Stimulated activated CD4-positive, alpha-beta T cell treated with anti-CD3 and anti-CD28 coated beads, TNF-alpha, amount 100 ng/mL, for 4 hours (primary cell): ENCODE data around the gene C1orf159.

Source experiments
- DNase-seq, 3 experiments: peaks; one replicate each; pipeline ENCODE4 v3.0.0-alpha.2; 2020; ENCODE audit warnings: low read depth in 3 of 3

C1orf159 gene

DNA sequence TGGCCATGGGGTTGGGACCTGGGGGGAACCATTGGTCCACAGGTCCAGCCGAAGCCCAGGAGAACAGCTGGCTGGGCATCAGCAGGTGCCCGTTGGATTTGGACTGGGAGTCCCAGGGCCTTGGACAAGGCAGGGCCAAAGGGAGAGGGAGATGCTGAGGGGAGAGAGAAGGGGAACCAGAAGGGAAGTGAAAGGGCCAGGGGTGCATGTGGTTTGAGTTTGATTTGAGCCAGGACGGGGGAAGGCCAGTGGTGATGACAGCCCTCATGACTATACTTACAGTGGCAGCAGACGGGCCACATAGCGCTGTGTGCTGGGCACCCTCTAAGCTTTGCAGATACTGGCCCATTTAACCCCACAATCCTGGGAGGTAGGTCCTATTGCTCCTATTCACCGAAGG is 77.2 kb downstream of the C1orf159 start:
- no peak for DNase-seq

DNA sequence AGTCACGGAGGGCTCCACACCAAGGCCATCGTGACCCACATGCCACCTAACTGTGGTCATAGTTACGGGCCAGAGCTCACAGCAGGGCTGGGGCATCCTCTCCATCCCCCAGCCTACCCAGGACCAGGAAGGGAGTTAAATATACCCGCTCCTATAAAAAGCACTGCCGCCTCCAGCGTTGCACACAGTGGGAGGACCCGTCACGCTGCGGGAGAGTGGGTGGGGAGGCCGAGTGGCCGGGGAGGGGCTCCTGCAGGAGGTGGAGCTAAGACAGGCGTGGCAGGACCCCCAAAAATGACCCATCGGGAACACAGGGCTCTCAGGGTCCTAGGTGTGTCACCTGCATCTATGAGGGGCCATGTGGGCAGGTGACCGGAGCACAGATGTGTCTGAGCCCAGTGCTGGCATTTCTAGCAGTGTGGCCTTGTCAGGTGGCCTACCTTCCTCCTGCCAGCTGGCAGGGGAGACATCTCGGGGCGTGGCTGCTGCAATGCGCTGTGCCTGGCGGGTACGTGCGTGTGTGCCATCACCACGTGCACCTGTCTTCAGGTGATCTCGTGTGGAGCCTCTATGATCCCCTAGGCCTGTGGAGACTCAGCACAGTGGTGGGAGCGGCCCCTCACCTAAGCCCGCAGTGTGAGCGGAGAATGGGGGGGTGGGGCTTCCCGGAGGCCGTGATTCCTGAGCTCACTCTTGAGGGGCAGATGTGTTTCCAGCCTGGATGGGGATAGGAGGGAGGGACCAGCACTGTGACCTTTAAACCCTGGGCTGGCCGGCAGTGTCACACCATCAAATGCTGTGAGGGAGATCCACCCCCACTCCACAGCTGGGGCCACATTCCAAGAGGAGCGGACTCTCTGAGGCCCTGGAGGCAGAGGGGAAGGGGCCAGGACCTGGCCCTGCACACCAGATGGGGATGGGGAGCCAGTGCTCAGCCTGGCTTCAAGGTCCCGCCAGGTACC is 78.2 kb downstream of the C1orf159 start:
- DNase-seq: no peak

DNA sequence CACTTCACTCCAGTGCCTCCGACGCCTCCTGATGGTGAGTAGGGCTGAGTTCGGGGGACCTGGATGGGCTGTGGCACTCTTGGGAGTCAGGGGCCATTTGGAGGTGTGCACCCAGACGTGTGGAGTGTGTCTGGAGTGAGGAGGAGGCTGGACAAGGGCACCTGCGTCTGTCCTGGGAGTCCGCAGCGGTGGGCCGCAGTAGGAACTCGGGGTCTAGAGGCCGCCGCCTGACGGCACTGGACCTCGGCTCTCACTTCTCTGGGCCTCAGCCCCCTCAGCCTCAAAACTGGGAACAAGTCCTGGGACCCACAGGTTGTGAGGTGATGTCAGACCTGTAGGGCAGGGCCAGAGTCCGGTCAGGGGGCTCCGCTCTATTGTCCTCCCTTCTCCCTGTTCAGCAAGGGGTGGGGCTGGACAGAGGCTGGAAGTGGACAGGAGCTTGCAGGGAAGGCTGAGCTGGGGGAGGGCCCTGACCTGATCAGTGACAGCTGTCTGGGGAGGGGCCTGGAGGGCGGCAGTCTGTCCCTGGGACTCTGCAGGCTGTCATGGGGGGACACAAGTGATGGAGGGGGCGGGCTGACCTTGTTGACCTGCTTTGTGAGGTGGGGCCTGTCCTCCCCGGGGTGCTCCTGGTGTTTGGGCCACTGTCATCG is 80.5 kb downstream of the C1orf159 start:
- DNase-seq: no peak

DNA sequence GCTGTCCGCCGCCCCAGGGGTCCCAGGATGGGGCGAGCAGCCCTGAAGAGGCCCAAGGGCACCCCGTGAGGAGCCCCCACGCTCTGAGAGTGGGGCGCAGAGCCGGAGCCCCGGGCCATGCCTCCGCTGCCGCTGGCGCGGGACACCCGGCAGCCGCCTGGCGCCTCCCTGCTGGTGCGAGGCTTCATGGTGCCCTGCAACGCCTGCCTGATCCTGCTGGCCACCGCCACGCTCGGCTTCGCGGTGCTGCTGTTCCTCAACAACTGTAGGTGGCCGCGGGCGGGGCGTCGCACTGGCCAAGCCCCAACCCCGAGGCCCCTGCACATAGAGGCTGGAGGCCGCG is 81.5 kb downstream of the C1orf159 start:
- no peak for DNase-seq

DNA sequence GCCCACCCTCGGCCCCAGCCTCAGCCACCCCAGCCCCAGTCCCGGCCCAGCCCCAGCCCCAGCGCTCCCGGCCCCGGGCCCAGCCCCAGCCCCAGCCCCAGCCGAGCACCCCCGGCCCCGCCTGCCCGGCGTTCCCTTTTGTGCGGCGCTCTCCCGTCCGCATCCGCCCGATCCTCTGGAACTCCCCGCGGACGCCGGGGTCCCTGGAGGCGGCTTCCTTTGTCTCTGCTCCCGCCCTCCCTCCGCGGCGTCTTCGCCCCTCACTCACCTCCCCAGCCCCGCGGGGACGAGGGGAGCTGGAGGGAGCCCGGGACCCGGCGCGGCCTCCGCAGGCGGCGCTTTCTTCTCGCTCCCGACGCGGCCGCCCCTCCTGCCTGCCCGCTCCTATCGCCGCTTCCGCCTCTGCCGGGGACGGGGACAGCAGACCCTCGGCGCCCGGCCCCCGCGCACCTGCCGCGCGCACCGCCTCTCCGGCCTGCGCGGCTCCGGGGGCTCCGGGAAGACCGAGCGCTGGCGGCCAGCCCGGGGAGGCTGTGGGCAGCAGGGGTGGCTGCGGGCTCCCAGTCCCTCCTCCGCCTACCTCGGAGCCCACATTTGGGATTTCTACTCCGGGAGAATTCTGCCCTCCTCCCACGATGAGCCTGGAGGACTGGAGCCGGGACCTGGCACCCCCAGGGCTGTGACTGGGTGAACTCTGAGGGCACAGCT is 82.0 kb downstream of the C1orf159 start:
- no peak for DNase-seq

DNA sequence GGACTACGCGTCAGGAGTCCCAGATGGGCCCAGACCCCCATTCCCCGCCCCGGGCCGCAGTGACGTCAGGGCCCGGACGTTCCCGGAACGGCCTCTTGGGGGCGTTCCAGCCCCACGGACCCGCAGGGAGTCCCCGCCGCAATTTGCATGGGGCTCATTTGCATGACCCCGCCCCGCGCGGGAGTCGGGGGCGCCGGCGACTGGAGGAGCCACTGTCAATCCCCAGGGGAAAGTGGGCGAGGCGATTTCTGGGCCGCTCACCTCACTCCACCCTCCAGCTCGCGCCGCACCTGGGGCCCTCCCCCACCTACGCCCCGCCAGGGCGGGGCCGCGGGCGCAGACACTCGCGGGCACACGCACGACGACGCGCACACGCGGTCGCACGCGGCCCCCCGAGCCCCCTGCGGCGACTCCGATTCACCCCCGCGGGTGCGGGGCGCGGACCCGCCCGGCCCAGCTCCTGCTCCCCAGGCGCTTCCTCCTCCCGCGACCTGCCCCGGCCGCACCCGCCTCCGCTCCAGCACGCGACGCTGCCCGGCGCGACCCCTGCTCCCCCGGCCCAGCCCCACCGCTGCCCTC is 82.8 kb downstream of the C1orf159 start:
- peak; percentile 83 to 88 (median 88) for DNase-seq

DNA sequence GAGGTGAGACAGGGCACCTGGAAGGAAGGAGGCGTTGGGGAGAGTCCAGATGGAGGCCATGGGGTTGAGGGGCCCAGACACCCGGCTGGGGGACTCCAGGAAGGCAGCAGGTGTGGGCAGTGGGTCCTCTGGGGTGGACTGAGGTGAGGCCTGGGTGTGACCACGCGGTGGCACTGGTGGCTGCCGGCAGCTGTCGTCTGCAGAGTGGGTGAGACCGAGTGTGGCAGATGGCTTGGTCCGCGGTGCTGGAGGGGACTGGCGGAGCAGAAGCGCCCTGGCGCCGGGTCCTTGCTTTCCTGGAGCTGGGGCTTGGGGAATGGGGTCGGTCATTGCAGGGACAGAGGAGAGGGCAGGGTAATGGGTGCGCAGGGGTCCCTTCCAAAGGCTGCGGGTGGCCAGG is 83.5 kb downstream of the C1orf159 start:
- DNase-seq: no peak
